B cell (primary cell): Measurements from ENCODE around the gene CAPN11. TPM values are rescaled to one million over a fixed set of nuclear protein-coding genes. Genes with fewer than 3 reads are reported as not detected.

ENCODE experiments used
- ATAC-seq: fragments of 200-7000 bp; cut with Tn5 transposase; one replicate; pipeline ENCODE4 v1.10.0; 2021; ENCODE audit warnings: low read depth, mild to moderate bottlenecking, moderate number of reproducible peaks, moderate library complexity
- CTCF ChIA-PET: fragments of 350-600 bp; sonication (Branson Sonifier 250); formaldehyde crosslinking; loops from one replicate; lab custom pipeline; 2021; ENCODE audit warnings: antibody characterized with exemption, inconsistent platforms; lab: Charles Lee
- POLR2A ChIA-PET: fragments of 350-600 bp; sonication (Branson Sonifier 250); formaldehyde crosslinking; loops from one replicate; lab custom pipeline; 2021; ENCODE audit warnings: antibody characterized with exemption; lab: Charles Lee
- DNase-seq: peaks from one replicate; pipeline ENCODE4 v3.0.0; 2013
- H2AFZ ChIP-seq: 2 replicates; pipeline ENCODE4 v1.6.1; 2012; ENCODE audit warnings: mild to moderate bottlenecking, low read depth, low read length; ENCODE audit not compliant: insufficient read depth, poor library complexity, severe bottlenecking
- H3K27ac ChIP-seq, 2 donors: 1 replicate in 1 of 2; 2 replicates in 1 of 2; pipeline ENCODE4 v1.5.1; 2012 to 2013; ENCODE audit warnings: low read length in 2 of 2, mild to moderate bottlenecking in 2 of 2, moderate library complexity in 1 of 2
- H3K27me3 ChIP-seq, 4 experiments: fragments of 200-600 bp in 1 of 4; sonication (generic) in 1 of 4; replicated peaks in 1 of 4; 1 replicate in 2 of 4; 2 replicates in 2 of 4; pipeline versions ENCODE4 v1.6.1 to v1.7.0; 2013 to 2016; ENCODE audit warnings: low read length in 3 of 4, mild to moderate bottlenecking in 2 of 4, mixed read lengths in 1 of 4, moderate library complexity in 1 of 4; ENCODE audit not compliant: insufficient read depth in 4 of 4, control insufficient read depth in 3 of 4; ENCODE audit errors: control extremely low read depth in 1 of 4
- H3K36me3 ChIP-seq, 2 experiments: replicated peaks in 1 of 2; 1 replicate in 1 of 2; 2 replicates in 1 of 2; pipeline versions ENCODE4 v1.6.1 to v1.7.1; 2013; ENCODE audit warnings: low read length in 1 of 2; ENCODE audit not compliant: insufficient read depth in 2 of 2, control insufficient read depth in 1 of 2; ENCODE audit errors: control extremely low read depth in 1 of 2, extremely low read depth in 1 of 2
- H3K4me1 ChIP-seq, 2 donors: fragments of 200-600 bp in 1 of 2; sonication (generic) in 1 of 2; 1 replicate in 1 of 2; 2 replicates in 1 of 2; pipeline versions ENCODE4 v1.5.1 to v1.6.1; 2013 to 2017; ENCODE audit warnings: low read length in 2 of 2; ENCODE audit not compliant: control insufficient read depth in 2 of 2, insufficient read depth in 2 of 2
- H3K4me2 ChIP-seq: replicated peaks from 2 replicates; pipeline ENCODE3; 2012; ENCODE audit warnings: mild to moderate bottlenecking, low read depth, low read length; ENCODE audit not compliant: poor library complexity, severe bottlenecking
- H3K4me3 ChIP-seq, 5 experiments: fragments of 200-600 bp in 1 of 5; sonication (generic) in 1 of 5; 1 replicate in 3 of 5; 2 replicates in 2 of 5; pipeline versions ENCODE4 v1.5.1 to v1.7.0; 2011 to 2016; ENCODE audit warnings: low read length in 4 of 5, mild to moderate bottlenecking in 4 of 5, low read depth in 2 of 5, control low read depth in 1 of 5, moderate library complexity in 1 of 5; ENCODE audit not compliant: insufficient read depth in 1 of 5; ENCODE audit errors: control extremely low read depth in 1 of 5, extremely low read depth in 1 of 5
- H3K79me2 ChIP-seq: fragments of 200-600 bp; sonication (generic); one replicate; pipeline ENCODE4 v1.6.0; 2016; ENCODE audit warnings: low read length; ENCODE audit not compliant: control insufficient read depth, insufficient read depth
- H3K9ac ChIP-seq: fragments of 200-600 bp; sonication (generic); 2 replicates; pipeline ENCODE4 v1.6.1; 2017; ENCODE audit warnings: mild to moderate bottlenecking, low read length, moderate library complexity
- H3K9me3 ChIP-seq, 3 donors: one replicate each; pipeline versions ENCODE4 v1.6.1 to v1.7.1; 2013; ENCODE audit warnings: low read length in 2 of 3; ENCODE audit not compliant: control insufficient read depth in 2 of 3, insufficient read depth in 1 of 3; ENCODE audit errors: control extremely low read depth in 1 of 3
- H4K20me1 ChIP-seq: 2 replicates; pipeline ENCODE4 v1.6.0; 2012; ENCODE audit warnings: mild to moderate bottlenecking, low read length; ENCODE audit not compliant: insufficient read depth, control insufficient read depth, poor library complexity, severe bottlenecking
- H3K27ac Mint-ChIP-seq: one replicate; pipeline ENCODE4 v1.8.0; 2021; ENCODE audit warnings: mixed read lengths
- H3K27me3 Mint-ChIP-seq: one replicate; pipeline ENCODE4 v1.8.0; 2021; ENCODE audit warnings: mixed read lengths
- H3K4me1 Mint-ChIP-seq: one replicate; pipeline ENCODE4 v1.8.0; 2021; ENCODE audit warnings: mixed read lengths
- H3K4me3 Mint-ChIP-seq: one replicate; pipeline ENCODE4 v1.8.0; 2021; ENCODE audit warnings: mixed read lengths
- H3K9me3 Mint-ChIP-seq: one replicate; pipeline ENCODE4 v1.8.0; 2022; ENCODE audit warnings: mixed read lengths; ENCODE audit not compliant: insufficient read depth
- EZH2 ChIP-seq: IDR thresholded peaks from 2 replicates; pipeline ENCODE4 v1.6.1; 2012; ENCODE audit warnings: borderline replicate concordance, low read depth, mild to moderate bottlenecking, moderate library complexity, low read length; ENCODE audit not compliant: insufficient read depth, poor library complexity, severe bottlenecking
- WGBS: methylation state at CpG from one replicate; pipeline ENCODE4 v1.1.5; 2013; ENCODE audit warnings: missing lambda C conversion rate; ENCODE audit not compliant: insufficient coverage; 5-methylcytosine and 5-hydroxymethylcytosine counted together
- intact Hi-C: fragments of 100-400 bp; cut with micrococcal nuclease; formaldehyde crosslinking; loops from one replicate; pipeline ENCODE4 v1.10.0; 2022
- polyA plus RNA-seq: library from polyadenylated mRNA; depleted of rRNA; stranded (reverse); fragments of >200 nt; gene quantifications from 2 replicates; pipeline ENCODE4 v1.2.3, GENCODE V29; 2012
- total RNA-seq, 2 donors: library from RNA; stranded (reverse); fragments of 120-200 nt in 1 of 2; gene quantifications; 1 replicate in 1 of 2; 2 replicates in 1 of 2; pipeline versions ENCODE4 v1.2.3 to v1.2.4, GENCODE V29; 2013 to 2022
- TF ChIP-seq, protein P1 (sequence below): fragments of 200-600 bp; IDR thresholded peaks from one replicate; pipeline ENCODE4 v1.8.0; 2022; ENCODE audit warnings: antibody characterized with exemption, mild to moderate bottlenecking

CAPN11 gene
- total and polyA plus RNA-seq, 2 donors (not counting 1 experiment from before 2014, with no cell fraction given) = not detected

DNA sequence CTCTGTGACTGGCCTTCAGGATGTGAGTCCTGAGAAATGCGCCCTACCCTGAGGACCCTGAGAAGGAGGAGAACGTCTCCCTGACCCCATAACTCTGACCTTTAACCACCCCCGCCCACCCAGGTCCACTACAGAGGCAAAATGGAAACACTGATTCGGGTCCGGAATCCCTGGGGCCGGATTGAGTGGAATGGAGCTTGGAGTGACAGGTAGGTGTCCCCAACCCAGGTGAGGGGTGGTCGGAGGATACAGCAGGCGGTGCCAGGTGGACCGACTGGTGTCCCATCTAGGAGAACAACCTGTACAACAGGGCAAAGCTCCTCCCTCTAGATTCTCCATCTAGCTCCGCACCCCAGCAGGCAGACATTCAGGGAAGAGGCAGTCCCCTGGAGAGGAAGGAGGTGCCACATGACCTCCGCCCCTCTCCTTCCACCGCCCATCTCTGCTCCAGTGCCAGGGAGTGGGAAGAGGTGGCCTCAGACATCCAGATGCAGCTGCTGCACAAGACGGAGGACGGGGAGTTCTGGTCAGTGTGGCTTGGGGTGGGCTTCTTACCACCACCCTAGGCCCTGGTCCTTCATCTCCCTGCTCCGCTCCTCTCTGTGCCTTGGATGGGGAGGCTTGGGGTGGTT is 17.6 kb downstream of the CAPN11 start:
- Histone ChIP-seq H4K20me1 (no peaks in the 10 kb centered on the region), H3K9me3 (peaks cover 0 to 3% (median 0%) of the 10 kb centered on the region in 3 donors), H3K27ac (no peak overlapping the region), H3K4me1 (peaks cover 10 to 18% of the 10 kb centered on the region in 2 donors), H3K27me3 (peaks cover 0 to 15% (median under 1%) of the 10 kb centered on the region in 4 experiments), H3K4me2 (peak overlapping the region; percentile 69), H3K9ac (no peak overlapping the region), H3K36me3 (no peaks in the 10 kb centered on the region), H3K79me2 (no peaks in the 10 kb centered on the region), H2AFZ (peak overlapping the region; percentile 50), H3K4me3 (no peak overlapping the region)
- Mint-ChIP-seq H3K4me1 (peaks cover 16% of the 10 kb centered on the region), H3K27ac (no peak overlapping the region), H3K9me3 (no peaks in the 10 kb centered on the region), H3K27me3 (peaks cover 9% of the 10 kb centered on the region), H3K4me3 (no peak overlapping the region)
- 100% methylated on average over 1 of the region's 15 CpGs for WGBS
- ATAC-seq = no peak
- intact Hi-C loops = no loop called here
- DNase-seq = no peak
- POLR2A ChIA-PET = interaction anchor here (1.3 kb wide), 1 partner anchor 88 kb away, joined by 3 read pairs; no protein-coding TSS in a partner anchor
- CTCF ChIA-PET = interaction anchor here (0.6 to 2.8 kb wide), 8 partner anchors 9 to 402 kb away, joined by 3 to 13 read pairs (median 4); partner anchors contain the start of gene SLC29A1
- no peak for TF ChIP-seq EZH2
- TF ChIP-seq, protein P1, sequence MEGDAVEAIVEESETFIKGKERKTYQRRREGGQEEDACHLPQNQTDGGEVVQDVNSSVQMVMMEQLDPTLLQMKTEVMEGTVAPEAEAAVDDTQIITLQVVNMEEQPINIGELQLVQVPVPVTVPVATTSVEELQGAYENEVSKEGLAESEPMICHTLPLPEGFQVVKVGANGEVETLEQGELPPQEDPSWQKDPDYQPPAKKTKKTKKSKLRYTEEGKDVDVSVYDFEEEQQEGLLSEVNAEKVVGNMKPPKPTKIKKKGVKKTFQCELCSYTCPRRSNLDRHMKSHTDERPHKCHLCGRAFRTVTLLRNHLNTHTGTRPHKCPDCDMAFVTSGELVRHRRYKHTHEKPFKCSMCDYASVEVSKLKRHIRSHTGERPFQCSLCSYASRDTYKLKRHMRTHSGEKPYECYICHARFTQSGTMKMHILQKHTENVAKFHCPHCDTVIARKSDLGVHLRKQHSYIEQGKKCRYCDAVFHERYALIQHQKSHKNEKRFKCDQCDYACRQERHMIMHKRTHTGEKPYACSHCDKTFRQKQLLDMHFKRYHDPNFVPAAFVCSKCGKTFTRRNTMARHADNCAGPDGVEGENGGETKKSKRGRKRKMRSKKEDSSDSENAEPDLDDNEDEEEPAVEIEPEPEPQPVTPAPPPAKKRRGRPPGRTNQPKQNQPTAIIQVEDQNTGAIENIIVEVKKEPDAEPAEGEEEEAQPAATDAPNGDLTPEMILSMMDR = no peak
